Body of pancreas (tissue), 4 donors: Measurements from ENCODE around the gene ATG4B. TPM values are rescaled to one million over a fixed set of nuclear protein-coding genes. Genes with fewer than 3 reads are reported as not detected.

Source experiments
- ATAC-seq: fragments of 150-250 bp; one replicate; pipeline ENCODE4 v1.9.1; 2016
- DNase-seq, 4 donors: peaks; one replicate each; pipeline ENCODE4 v3.0.0-alpha.2; 2019
- H3K27ac ChIP-seq, 4 donors: fragments of 200-600 bp; sonication (generic); 1 replicate in 3 of 4; 2 replicates in 1 of 4; pipeline versions ENCODE4 v1.5.1 to v1.6.1; 2016 to 2019; ENCODE audit warnings: mild to moderate bottlenecking in 1 of 4, mixed read lengths in 1 of 4, moderate library complexity in 1 of 4
- H3K27me3 ChIP-seq, 2 donors: fragments of 200-600 bp; sonication (generic); one replicate each; pipeline ENCODE4 v1.6.0; 2016; ENCODE audit warnings: mild to moderate bottlenecking in 1 of 2
- H3K36me3 ChIP-seq, 2 donors: fragments of 200-600 bp; sonication (generic); replicated peaks in 1 of 2; 2 replicates each; pipeline ENCODE4 v1.5.1; 2016; ENCODE audit warnings: low read depth in 2 of 2; ENCODE audit not compliant: insufficient read depth in 1 of 2
- H3K4me1 ChIP-seq: fragments of 200-600 bp; sonication (generic); one replicate; pipeline ENCODE4 v1.6.0; 2016
- H3K4me3 ChIP-seq, 2 donors: fragments of 200-600 bp; sonication (generic); 1 replicate in 1 of 2; 2 replicates in 1 of 2; pipeline ENCODE4 v1.5.1; 2016 to 2019
- H3K9me3 ChIP-seq, 3 donors: fragments of 200-600 bp; sonication (generic); 1 replicate in 2 of 3; 2 replicates in 1 of 3; pipeline ENCODE4 v1.5.1; 2016
- POLR2A ChIP-seq, 3 donors: fragments of 450-650 bp; IDR thresholded peaks; one replicate each; pipeline ENCODE4 v1.6.1; 2016; ENCODE audit warnings: antibody characterized with exemption in 3 of 3, mild to moderate bottlenecking in 2 of 3
- WGBS, 2 donors: methylation state at CpG; one replicate each; pipeline ENCODE4 v1.1.5; 2017; 5-methylcytosine and 5-hydroxymethylcytosine counted together
- intact Hi-C: fragments of 100-400 bp; cut with DNase I; formaldehyde crosslinking; loops from one replicate; pipeline ENCODE4 v1.15.1; 2023
- total RNA-seq, 2 donors: library from RNA; depleted of rRNA; stranded (reverse); fragments of >200 nt; gene quantifications; one replicate each; pipeline ENCODE4 v1.1.0, GENCODE V29; 2016
- TF ChIP-seq, protein P1 (sequence below), 7 experiments: fragments of 450-650 bp in 4 of 7; fragments of 200-600 bp in 3 of 7; sonication (generic) in 3 of 7; IDR thresholded peaks; one replicate each; pipeline ENCODE4 v1.5.1; 2016 to 2019; ENCODE audit warnings: antibody characterized with exemption in 7 of 7

Gene ATG4B
- total RNA-seq, 2 donors from 2014 or later, result 27.5 to 54.4 TPM

DNA sequence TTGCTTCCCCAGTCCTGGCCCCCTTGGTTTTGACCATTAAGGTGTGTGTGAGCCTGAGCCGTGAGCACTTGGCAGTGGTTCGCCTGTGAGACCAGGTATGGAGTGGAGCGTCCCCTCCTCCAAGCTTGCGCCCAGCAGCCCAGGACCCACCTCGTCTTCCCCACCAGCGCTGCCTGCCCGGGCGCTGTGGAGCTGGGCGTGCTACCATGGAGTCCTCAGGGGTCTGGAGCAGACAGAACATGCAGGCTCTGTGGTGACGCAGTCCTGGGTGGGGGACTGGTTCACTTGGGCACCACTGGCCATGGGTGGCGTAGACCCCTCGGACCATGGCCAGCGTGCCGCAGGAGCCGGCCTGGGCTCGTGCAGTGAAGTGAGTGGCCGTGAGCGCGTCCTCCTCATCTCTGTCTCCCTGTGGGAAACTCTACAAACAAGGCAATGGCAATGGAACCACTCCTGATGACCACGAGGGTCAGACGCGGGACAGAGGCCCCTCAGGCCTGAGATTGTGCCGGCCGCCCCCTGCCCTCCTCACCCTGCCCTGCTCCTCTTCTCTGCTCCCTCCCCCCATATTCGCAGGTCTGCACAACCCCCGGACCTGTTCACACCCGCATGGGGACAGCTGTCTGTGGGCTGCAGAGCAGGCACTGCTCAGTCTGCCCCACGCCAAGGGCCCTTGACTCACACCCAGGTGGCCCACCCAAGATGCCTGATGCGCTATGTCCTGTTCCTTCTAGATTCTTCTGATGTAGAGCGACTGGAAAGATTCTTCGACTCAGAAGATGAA lies 34.2 kb downstream of the ATG4B start:
- no peak for TF ChIP-seq POLR2A (IDR thresholded peaks at IDR 0.05)
- TF ChIP-seq, protein P1, sequence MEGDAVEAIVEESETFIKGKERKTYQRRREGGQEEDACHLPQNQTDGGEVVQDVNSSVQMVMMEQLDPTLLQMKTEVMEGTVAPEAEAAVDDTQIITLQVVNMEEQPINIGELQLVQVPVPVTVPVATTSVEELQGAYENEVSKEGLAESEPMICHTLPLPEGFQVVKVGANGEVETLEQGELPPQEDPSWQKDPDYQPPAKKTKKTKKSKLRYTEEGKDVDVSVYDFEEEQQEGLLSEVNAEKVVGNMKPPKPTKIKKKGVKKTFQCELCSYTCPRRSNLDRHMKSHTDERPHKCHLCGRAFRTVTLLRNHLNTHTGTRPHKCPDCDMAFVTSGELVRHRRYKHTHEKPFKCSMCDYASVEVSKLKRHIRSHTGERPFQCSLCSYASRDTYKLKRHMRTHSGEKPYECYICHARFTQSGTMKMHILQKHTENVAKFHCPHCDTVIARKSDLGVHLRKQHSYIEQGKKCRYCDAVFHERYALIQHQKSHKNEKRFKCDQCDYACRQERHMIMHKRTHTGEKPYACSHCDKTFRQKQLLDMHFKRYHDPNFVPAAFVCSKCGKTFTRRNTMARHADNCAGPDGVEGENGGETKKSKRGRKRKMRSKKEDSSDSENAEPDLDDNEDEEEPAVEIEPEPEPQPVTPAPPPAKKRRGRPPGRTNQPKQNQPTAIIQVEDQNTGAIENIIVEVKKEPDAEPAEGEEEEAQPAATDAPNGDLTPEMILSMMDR (IDR thresholded peaks at IDR 0.05), result no peak
- intact Hi-C loops, result no loop called here
- DNase-seq (no peak), ATAC-seq (no peak)
- Histone ChIP-seq H3K27me3 (no peaks in the 10 kb centered on the region), H3K4me3 (no peak overlapping the region), H3K4me1 (no peaks in the 10 kb centered on the region), H3K27ac (no peak overlapping the region), H3K9me3 (no peaks in the 10 kb centered on the region), H3K36me3 (peaks cover 7 to 27% of the 10 kb centered on the region in 2 donors)
- 94 to 100% methylated on average over 11 to 26 of the region's 31 CpGs for WGBS, 2 donors

DNA sequence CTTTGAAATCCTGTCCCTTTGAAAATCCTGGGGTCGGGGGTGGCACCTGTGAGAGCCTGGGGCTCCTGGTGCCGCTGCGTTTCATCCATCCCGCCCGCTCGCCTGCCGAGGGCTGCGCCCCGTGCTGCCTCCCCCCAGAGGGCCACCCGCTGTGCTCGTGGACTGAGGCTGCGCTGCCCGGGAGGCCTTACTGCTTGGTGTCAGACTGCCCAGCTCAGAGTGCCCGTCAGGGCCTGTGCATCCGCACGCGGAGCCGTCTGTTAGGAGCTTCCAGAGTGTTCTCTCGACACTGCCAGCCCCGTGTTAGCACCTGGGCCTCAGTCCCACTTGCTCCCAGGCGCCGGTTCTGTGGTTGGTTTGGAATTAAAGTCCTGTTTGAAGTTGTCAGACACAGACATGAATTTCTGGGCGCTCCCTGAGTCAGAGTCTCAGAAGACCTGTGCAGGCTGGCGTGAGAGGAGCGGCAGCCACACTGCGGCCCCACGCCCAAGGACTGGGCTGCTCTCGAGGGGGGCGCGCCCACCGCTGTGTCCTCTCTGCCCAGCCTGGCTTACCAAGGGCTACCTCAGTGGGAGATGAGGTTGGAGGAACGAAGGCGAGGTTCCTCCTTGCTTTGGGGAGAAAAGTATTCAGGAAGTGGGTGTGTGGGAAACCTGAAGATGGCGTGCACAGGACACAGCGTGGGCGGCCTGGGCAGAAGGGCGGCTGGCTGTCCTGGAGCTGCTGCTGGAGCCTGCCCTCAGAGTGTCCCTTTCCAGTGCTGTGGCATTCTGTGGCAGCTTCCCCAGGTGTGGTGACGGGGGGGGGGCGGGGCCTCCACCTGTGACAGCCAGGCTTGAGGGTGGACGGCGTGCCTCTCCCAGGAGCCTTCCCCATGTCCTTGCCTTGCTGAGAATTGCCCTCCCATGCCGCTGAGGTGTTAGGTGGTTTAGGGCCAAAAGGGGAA lies 35.0 kb downstream of the ATG4B start:
- no peak overlapping the region for H3K4me3 ChIP-seq
- H3K9me3 ChIP-seq, result no peaks in the 10 kb centered on the region
- peaks cover 6 to 24% of the 10 kb centered on the region in 2 donors for H3K36me3 ChIP-seq
- DNase-seq, result no peak
- intact Hi-C loops, result no loop called here
- no peaks in the 10 kb centered on the region for H3K27me3 ChIP-seq
- ATAC-seq, result no peak
- no peaks in the 10 kb centered on the region for H3K4me1 ChIP-seq
- no peak for TF ChIP-seq POLR2A (IDR thresholded peaks at IDR 0.05)
- TF ChIP-seq, protein P1 (IDR thresholded peaks at IDR 0.05), result no peak
- H3K27ac ChIP-seq, result no peak overlapping the region
- WGBS, 2 donors, result 89 to 92% methylated on average over 8 to 41 of the region's 42 CpGs

DNA sequence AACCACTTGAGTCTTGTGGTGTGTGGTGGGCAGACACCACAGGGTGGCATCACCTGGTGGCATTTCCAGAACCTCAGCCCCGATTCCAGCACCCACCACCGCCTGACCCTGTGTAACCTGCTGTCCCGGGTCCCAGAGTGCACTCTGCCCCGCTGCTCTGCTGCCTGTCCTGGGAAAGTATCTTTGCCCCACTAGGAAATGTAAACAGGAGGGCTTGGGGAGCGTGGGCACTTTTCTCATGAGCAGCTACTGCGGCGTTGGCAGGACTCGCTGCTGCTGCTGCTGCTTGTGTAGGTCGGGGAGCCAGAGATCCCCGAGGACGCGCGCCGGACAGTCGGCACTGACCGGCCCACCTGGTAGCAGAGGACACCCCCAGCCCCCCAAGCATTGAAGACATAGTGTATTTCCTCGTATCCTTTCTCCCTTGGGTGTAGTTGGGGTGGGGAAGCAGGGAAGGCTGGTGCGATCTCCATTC lies 35.7 kb downstream of the ATG4B start:
- no peak overlapping the region for H3K4me3 ChIP-seq
- DNase-seq, result no peak
- intact Hi-C loops, result no loop called here
- H3K4me1 ChIP-seq, result no peaks in the 10 kb centered on the region
- H3K27ac ChIP-seq, result no peak overlapping the region
- H3K36me3 ChIP-seq, result peaks cover 0 to 19% of the 10 kb centered on the region in 2 donors
- 91 to 93% methylated on average over 10 to 18 of the region's 18 CpGs for WGBS, 2 donors
- H3K9me3 ChIP-seq, result no peaks in the 10 kb centered on the region
- no peaks in the 10 kb centered on the region for H3K27me3 ChIP-seq
- TF ChIP-seq, protein P1 (IDR thresholded peaks at IDR 0.05), result no peak
- no peak for TF ChIP-seq POLR2A (IDR thresholded peaks at IDR 0.05)
- no peak for ATAC-seq

DNA sequence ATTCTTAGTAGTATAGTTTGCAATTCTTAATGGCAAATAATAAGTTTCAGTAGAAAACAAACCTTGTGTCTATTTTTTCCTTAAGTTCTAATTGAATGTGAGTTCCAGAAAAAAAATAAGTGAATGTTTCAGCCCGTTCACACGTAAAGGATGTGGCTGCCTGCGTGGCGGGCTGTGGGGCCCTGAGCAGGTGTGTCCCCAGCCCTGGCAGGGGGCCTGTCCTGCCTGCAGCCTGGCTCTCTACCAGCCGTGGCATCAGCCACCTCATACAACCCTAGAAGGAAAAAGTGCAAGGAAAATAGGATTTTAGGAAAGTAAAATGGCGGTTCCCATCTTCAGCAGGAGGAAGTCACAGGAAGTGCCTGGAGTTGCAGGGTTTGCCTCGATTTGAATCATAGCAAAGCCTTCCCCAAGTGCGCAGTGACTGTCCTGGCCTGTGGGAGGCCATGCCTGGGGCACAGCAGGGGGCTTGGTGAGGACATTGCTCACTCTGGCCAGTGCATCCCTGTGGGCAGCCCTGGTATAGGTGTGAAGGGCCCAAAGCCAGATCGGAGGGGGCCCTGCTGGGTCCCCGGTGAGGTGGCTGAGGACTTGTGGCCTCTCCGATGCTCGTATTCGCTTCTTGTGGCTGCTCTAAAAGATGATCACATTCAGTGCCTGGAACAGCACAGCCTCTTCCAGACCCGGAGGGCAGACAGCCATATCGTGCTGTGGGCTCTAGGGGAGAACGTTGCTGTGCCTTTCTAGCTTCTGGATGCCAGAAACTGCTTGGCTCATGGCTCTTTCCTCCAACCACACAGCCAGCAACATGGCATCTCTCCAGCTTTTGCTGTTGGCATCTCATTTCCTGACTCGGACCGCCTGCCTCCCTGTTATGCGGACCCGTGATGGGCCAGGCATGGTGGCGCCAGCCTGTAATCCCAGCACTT lies 36.6 kb downstream of the ATG4B start:
- peaks cover 0 to 14% of the 10 kb centered on the region in 2 donors for H3K36me3 ChIP-seq

More for the DNA sequence above, 36.6 kb downstream of the ATG4B start:
- 87% methylated on average over 14 to 20 of the region's 21 CpGs for WGBS, 2 donors
- intact Hi-C loops, result no loop called here
- ATAC-seq (no peak), DNase-seq (no peak)
- H3K4me3 ChIP-seq, result no peak overlapping the region
- no peak overlapping the region for H3K27ac ChIP-seq
- no peaks in the 10 kb centered on the region for H3K27me3 ChIP-seq
- no peaks in the 10 kb centered on the region for H3K4me1 ChIP-seq
- TF ChIP-seq, protein P1 (IDR thresholded peaks at IDR 0.05), result no peak
- TF ChIP-seq POLR2A (IDR thresholded peaks at IDR 0.05), result no peak
- no peaks in the 10 kb centered on the region for H3K9me3 ChIP-seq
